NCI-H526 (cell line): ENCODE data around the gene GNG7.
A peak's percentile ranks its signal among the peaks of the same experiment; 100 is the strongest.
"Not testable (repeated sequence)": the region's sequence is repeated elsewhere in the genome, so short reads cannot be mapped to it uniquely, and the experiment has no call there.

Experiments
- DNase-seq, 2 experiments: peaks; one replicate each; lab custom pipeline; 2025; lab: John Stamatoyannopoulos, UW

GNG7 gene

GRCh38 chr19:2675892-2676291 is 26.6 kb downstream of the GNG7 start:
- no peak for DNase-seq

DNA sequence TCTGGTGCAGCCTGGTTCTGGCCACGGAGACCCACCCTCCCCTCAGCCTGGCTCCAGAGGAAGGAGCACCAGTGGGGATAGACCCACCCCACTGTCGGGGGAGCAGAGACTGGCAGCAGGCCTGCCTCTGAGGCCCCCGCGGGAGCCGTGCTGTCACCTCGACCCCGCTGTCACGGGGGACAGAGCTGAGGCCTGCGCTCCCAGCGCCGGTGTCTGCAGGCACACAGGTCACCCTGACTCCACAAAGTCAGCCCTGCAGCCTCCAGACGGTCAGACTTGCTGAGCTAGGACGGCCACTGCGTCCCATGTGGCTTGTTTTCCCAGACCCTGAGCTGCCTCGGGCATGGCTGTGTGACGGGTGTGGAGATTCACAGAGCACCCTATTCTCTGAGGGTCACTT is 32.3 kb downstream of the GNG7 start:
- no peak for DNase-seq

- peak in 1 of 2 experiments; percentile 22 for DNase-seq
These were observed 34.2 kb downstream of the GNG7 start for GRCh38 chr19:2668175-2668763.

- DNase-seq: not testable (repeated sequence)
These were observed 35.1 kb downstream of the GNG7 start for GRCh38 chr19:2667349-2667748.

GRCh38 chr19:2666344-2666994 is 36.0 kb downstream of the GNG7 start:
- no peak for DNase-seq

DNA sequence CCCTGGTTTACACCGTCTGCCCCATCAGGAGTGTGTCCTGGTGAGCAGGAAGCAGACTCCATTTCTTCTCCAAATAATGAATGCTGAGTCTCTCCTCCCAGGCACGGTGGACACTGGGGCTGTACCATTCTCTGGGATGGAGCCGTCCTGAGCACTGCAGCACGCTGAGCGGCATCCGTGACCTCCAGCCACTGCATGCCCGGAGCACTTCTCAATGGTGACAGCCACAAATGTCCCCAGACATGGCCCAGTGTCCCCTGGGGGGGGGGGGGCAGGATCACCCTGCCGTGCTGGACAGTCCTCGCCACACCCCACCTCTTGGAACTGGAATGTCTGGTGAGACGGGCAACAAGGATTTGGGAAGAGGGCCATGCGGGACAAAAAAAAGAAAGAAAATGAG is 37.4 kb downstream of the GNG7 start:
- no peak for DNase-seq

DNA sequence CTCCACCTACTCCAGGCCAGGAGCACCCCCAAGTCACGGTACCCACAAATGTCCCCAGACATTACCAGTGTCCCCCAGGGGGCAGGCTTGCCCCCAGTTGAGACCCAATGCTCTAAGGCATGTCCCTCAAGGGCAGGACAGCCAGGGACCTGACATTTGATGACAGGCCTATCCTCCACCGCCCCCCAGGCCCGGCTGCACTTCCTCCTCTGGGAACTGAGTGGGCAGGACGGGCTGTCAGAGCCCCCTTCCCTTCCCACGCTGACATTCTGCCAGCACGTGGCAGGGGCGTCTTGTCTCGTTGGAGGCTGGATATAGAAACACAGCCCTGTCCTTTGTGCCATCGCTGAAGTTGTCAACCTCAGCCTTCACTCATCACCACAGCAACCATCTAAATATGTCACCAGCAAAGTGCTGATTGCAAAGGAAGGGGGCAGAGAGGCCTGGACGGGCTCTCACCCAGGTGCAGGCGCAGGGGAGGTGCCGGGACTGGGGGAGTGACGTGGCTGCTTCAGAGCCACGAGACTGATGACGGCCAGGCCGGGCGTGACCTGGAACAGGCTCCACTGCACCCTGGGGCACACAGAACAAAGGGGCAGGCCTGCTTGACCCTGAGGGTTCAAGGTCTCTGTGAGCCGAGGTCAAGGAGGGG is 38.4 kb downstream of the GNG7 start:
- no peak for DNase-seq

- DNase-seq: no peak
These were observed 40.9 kb downstream of the GNG7 start for GRCh38 chr19:2661615-2662014.

DNA sequence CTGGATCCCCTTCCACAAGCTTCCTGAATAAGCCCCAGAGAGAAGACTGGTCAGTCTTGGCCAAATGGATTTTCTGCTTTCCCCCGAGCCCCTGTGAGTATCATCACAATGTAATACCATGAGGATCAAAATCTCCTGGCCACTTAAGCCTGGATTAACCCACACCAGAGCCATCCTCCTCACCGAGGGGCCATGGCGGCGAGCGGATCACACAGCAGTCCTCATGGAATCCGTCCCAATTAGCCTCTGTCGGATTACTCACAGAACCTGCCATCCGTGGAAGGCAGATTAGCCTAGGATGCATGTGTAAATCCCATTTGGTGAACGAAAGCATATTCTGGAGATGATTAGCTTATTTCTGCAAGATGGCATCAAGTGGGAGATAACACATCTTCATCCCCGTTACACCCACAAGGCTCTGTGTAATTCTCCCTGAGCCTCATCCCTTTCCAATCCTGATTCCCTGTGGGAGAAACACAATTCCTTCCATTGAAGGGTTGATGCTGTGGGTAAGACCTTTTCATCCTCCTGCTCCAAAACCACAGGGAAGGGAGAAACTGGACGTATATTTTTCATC is 42.5 kb downstream of the GNG7 start:
- DNase-seq: no peak

DNA sequence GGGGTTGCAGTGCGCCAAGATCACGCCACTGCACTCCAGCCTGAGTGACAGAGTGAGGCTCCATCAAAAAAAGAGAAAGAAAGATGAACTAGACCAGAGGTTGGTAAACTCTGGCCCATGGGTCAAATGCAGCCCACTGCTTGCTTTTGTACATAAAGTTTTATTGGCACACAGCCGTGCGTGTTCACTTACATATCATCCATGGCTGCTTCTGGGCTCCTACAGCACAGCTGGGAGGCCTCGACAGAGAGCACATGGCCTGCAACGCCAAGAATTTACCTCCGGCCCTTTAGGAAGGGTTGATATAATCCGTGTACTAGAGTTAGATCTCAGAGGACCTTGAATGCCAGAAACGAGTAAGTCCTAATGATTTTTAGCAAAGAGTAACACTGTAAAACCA is 46.0 kb downstream of the GNG7 start:
- no peak for DNase-seq

GRCh38 chr19:2653710-2654707 is 48.5 kb downstream of the GNG7 start:
- no peak for DNase-seq

DNA sequence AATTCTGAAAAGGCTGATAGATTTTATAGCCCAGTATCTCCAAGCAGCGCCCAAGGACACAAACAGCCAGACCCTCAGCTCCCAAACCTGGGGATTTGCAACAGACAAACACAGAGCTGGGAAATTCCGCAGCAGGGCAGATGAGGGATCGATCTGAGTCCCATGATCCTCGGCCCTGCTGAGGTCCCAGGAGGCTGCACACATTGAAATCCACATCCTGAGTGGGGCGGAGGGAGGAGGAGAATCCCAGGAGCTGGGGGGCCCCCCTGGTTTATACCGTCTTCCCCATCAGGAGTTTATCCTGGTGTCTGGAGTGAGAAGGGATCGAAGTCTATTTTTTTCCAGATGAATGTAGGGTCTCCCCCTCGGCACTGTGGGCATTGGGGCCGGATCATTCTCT is 49.3 kb downstream of the GNG7 start:
- DNase-seq: no peak

DNA sequence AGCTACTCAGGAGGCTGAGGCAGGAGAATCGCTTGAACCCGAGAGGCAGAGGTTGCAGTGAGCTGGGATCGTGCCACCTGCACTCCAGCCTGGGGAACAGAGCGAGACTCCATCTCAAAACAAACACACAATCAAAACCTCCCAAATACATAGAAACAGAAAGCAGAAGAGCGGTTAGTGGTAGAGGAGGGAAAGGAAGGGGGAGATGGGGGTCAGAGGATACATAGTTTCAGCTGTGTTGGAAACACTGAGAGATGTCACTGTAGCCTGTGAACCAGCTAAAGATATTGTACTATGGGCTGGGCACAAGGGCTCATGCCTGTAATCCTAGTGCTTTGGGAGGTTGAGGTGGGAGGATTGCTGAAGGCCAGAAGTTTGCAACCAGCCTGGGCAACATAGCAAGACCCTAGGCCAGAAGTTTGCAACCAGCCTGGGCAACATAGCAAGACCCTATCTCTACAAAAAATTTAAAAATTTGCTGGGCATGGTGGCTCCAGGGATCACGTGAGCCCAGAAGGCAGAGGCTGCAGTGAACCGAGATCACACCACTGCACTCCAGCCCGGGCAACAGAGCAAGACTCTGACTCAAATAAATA is 49.9 kb downstream of the GNG7 start:
- DNase-seq: no peak

GRCh38 chr19:2651002-2651733 is 51.3 kb downstream of the GNG7 start:
- DNase-seq: not testable (repeated sequence)

GRCh38 chr19:2650515-2650914 is 52.0 kb downstream of the GNG7 start:
- DNase-seq: no peak

DNA sequence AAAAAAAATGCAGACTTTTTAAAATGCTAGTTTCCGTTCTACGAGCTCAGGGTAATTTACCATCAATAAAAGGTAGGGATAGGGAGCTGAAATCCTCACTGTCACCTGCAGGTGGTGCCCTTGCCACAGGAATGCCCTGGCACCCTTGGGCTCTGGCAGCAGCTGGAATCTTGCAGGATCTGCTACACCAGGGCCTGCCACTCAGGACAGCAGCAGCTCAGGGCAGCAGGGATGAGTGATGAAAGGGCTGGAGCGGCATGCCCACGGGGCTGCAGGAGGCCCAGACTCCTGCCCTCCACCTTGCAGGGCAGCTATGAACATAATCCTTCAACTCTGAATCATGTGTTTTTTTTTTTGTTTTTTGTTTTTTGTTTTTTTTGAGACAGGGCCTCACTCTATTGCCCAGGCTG is 54.0 kb downstream of the GNG7 start:
- peak; percentile 55 to 83 for DNase-seq

DNA sequence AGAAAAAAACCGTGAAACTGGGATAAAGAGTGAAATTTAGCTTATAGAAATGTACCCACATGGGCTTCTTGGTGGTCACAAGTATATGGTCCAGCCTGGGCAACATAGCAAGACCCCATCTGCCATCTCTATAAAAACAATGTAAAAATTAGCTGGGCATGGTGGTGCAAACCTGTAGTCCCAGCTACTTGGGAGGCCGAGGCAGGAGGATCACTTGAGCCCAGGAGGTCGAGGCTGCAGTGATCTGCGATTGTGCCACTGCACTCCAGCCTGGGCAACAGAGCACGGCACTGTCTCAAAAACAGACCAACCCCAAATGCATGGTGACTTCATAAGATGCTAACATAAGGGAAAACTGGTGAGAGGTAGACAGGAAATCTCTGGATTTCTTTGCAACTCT is 54.4 kb downstream of the GNG7 start:
- DNase-seq: no peak

DNA sequence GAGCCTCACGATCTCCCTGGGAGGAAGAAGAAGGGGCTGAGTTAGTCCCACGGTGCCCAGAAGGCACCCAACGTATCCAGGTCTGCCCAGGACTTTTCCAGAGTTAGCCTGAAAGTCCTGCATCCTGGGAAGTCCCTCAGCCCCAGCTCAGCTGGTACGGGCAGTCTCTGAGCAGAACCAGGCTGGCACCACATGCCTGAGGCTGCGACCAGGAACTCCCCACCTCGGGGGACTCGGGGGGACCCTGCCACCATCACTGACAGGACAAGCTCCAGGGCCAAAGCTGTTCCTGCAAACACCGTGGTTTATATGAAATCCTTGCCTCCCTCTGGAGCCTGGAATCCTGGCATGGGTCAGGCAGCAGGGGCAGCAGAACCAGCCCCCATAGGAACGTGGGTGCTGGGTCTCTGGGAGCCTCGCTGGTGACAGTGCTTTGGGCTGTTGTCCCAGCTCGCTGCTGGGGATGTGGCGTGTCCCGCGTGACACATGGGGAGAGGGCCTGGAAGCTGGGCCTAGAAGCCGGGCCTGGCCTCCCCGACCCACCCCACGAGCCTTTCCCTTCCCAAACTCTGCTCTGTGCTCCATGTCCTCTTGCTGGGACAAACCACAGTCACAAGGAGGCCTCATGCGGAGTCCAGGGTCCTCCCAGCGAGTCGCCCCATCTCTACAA is 55.5 kb downstream of the GNG7 start:
- DNase-seq: no peak

DNA sequence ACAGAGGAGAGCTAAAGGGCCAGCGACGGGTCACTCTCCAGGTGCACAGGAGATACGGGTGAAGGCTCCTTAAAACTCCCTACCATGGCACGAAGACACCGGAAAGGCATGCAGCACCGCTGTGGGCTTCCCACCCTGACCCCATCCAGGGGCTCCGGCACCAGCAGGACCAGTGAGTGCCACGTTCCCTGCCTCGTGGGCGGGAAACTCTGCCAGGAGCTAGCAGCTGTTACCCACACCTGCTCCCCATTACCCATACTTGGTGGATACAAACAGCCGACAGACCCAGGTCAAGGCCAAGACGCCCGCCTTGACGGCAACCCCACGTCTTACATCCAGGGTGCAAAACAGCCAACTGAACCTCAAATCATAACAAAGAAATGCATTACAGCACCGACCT is 56.7 kb downstream of the GNG7 start:
- no peak for DNase-seq

DNA sequence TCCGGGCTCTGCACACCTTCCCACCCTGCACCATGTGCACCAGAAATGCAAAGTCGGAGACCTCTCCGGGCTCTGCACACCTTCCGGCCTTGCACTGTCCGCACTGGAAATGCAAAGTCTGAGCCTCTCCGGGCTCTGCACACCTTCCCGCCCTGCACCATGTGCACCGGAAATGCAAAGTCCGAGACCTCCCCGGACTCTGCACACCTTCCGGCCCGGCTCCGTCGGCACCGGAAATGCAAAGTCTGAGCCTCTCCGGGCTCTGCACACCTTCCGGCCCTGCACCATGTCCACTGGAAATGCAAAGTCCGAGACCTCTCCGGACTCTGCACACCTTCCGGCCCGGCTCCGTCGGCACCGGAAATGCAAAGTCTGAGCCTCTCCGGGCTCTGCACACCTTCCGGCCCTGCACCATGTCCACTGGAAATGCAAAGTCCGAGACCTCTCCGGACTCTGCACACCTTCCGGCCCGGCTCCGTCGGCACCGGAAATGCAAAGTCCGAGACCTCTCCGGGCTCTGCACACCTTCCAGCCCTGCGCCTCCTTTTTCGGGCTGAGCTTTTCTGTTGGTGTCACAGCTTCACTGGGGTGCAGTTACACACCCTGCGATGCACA is 59.3 kb downstream of the GNG7 start:
- DNase-seq: not testable (repeated sequence)
